Hematopoietic multipotent progenitor cell treated with erythropoietin and hydrocortisone succinate and interleukin-3 and kit ligand, for 8 days (in vitro differentiated cells): ENCODE measurements around the gene MIA3.
"Not testable (repeated sequence)": the region's sequence is repeated elsewhere in the genome, so short reads cannot be mapped to it uniquely, and the experiment has no call there.

Source experiments
- DNase-seq: peaks from one replicate; pipeline ENCODE4 v3.0.0-alpha.2; 2015

MIA3 gene

GRCh38 chr1:222665964-222666363 is 48.1 kb downstream of the MIA3 start:
- no peak for DNase-seq

- DNase-seq, result not testable (repeated sequence)
Observed at GRCh38 chr1:222668184-222668583, 50.3 kb downstream of the MIA3 start.

GRCh38 chr1:222669107-222669506 is 51.2 kb downstream of the MIA3 start:
- DNase-seq, result not testable (repeated sequence)

- DNase-seq, result no peak
Observed at GRCh38 chr1:222670110-222670509, 52.2 kb downstream of the MIA3 start.

- no peak for DNase-seq
Observed at GRCh38 chr1:222680080-222680479, 62.2 kb downstream of the MIA3 start.

- DNase-seq, result no peak
Observed at GRCh38 chr1:222691016-222691415, 73.1 kb downstream of the MIA3 start.

GRCh38 chr1:222694927-222695326 is 77.0 kb downstream of the MIA3 start:
- no peak for DNase-seq

- no peak for DNase-seq
Observed at GRCh38 chr1:222696741-222697140, 78.8 kb downstream of the MIA3 start.

GRCh38 chr1:222697203-222697602 is 79.3 kb downstream of the MIA3 start:
- no peak for DNase-seq

GRCh38 chr1:222697826-222698225 is 79.9 kb downstream of the MIA3 start:
- no peak for DNase-seq

GRCh38 chr1:222702210-222702609 is 84.3 kb downstream of the MIA3 start:
- DNase-seq, result no peak

- DNase-seq, result no peak
Observed at GRCh38 chr1:222704260-222704659, 86.4 kb downstream of the MIA3 start.

GRCh38 chr1:222706815-222707214 is 88.9 kb downstream of the MIA3 start:
- DNase-seq, result no peak

- peak; percentile 78 for DNase-seq
Observed at GRCh38 chr1:222709700-222710153, 91.8 kb downstream of the MIA3 start.

GRCh38 chr1:222711319-222712252 is 93.7 kb downstream of the MIA3 start:
- peak; percentile 92 for DNase-seq

GRCh38 chr1:222712253-222713090 is 94.6 kb downstream of the MIA3 start, which contains the start of the genes AIDA and BROX:
Gene AIDA, minus strand, starts transcription at chr1:222712491. Its CDS starts 174 bp downstream, at chr1:222712317.
Gene BROX, plus strand, starts transcription at chr1:222712564. Its CDS starts 3,136 bp downstream, at chr1:222715700.
- peak; percentile 86 for DNase-seq

GRCh38 chr1:222713091-222713961 is 95.4 kb downstream of the MIA3 start:
- DNase-seq, result peak; percentile 94

GRCh38 chr1:222716393-222716792 is 98.5 kb downstream of the MIA3 start:
- no peak for DNase-seq
